ENCODE results near the gene SEC24B.
A peak's percentile ranks its signal among the peaks of the same experiment; 100 is the strongest.
"Not testable (repeated sequence)": the region's sequence is repeated elsewhere in the genome, so short reads cannot be mapped to it uniquely, and the experiment has no call there.

SEC24B gene

DNA sequence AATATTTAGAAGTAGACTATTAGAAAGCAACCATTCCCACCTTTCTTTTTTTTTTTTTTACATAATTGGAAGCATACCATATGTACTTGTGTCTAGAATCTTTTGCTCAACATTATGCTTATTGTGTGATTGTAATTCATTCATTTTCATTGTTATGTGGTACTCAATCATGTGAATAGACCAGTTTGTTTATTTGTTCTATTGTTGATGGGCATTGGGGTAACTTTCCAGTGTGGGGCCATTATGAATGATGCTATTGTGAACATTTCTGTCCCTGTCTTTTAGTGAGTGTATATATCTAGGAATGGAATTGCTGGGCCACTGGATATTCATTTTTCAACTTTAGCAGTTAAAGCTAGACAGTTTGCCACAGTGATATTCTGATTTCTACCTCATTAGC lies 63.9 kb downstream of the SEC24B start:
- DNase-seq (ENCODE audit: low spot score) (no peak), FAIRE-seq (no peak)

DNA sequence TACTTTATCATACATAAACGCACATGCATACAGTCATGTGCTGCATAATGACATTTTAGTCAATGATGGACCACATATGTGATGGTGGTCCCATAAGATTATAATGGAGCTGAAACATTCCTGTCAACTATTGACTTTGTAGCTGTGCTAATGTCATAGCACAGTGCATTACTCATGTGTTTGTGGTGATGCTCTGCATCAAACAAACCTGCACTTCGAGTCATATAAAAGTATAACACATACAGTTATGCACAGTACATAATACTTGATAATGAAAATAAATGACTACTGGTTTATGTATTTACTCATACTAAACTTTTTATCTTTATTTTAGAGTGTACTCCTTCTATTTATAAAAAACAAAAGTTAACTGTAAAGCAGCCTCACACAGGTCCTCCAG lies 65.9 kb downstream of the SEC24B start:
- DNase-seq (ENCODE audit: low spot score): no peak
- no peak for FAIRE-seq

DNA sequence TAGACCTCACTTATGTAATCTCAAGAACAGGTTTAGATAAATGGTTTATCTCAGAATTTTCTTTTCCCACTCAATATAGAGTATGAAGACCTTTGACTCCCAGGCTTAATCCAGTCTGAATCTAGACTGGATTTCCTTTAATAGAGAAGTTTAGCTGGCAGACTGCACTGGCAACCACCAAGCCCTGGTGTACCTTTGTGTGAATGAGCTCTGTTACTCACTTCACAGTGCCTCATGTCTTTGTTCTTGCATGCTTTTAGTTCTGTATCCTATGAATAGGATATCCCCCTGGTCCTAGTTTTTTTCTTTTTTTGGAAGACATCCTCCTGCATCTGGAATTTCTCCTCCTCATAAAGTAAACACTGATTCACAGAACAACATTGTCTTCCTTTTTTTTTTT lies 73.3 kb downstream of the SEC24B start:
- FAIRE-seq (no peak), DNase-seq (ENCODE audit: low spot score) (no peak)

DNA sequence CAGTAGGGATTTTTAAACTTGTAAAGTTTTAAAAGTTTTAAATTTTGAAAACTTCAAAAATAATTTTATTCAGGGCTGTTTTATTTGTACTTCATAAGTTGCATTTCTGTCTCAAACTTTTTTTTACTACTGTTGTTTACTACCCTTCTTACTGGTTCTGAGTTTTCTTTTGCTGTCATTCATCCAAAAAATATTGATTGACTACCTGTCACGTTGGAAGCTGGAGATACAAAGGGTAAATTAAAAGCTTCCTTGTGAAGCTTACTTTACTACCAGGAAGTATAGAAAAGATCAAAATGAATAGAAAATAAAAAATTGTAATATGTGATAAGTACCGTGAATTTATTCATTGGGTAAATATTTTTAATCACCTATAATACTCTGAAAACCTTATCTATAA lies 77.1 kb downstream of the SEC24B start:
- DNase-seq (ENCODE audit: low spot score) (no peak), FAIRE-seq (no peak)

DNA sequence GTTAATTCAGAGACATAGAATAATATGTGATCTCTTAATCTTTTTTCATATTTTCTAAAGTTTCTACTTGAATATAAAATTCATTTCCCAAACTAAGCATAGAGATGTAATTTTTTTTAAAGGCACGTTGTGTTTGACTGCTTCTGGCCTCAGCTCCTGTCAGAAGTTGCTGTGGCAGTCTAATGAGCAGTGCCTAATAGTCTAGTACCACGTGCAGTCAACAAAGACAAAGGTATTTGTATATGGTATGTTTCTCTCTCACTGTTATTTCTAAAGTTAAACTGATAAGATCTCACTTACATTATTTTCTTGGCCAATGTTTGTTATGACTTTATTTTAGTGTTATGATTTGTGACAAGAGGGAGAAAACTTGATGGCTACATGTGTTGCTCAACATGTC lies 77.8 kb downstream of the SEC24B start:
- no peak for FAIRE-seq
- DNase-seq (ENCODE audit: low spot score): no peak

DNA sequence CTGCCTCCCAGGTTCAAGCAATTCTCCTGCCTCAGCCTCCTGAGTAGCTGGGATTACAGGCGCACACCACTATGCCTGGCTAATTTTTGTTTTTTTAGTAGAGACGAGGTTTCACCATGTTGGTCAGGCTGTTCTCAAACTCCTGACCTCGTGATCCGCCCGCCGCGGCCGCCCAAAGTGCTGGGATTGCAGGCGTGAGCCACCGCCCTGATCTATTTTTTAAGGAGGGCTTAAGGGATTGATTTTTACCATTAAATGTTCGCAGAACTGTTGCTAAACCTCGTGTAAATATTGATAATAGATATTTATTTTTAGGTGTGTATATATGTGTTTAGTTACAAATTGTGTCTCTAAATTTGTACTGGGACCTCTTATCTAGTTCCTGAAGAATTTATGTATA lies 79.8 kb downstream of the SEC24B start:
- not testable (repeated sequence) for DNase-seq (ENCODE audit: low spot score); FAIRE-seq

DNA sequence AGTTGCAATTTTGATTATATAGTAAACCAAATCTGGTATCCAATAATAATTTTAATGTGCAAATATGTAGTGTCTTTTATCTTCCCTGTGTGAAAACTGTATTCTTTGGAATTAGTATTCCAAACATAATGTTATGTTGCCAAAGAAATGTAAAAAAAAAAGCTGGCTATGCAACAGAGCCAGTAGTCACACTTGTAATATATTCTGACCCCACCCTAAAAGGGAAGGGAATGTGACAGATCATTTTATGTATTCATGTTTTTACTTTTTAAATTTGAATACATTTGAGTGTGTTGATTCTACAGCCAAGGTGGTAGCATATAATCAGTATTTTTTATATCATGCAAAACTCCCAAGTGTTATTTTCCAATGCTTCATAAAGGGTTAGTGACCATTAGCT lies 98.6 kb downstream of the SEC24B start:
- FAIRE-seq: no peak

DNA sequence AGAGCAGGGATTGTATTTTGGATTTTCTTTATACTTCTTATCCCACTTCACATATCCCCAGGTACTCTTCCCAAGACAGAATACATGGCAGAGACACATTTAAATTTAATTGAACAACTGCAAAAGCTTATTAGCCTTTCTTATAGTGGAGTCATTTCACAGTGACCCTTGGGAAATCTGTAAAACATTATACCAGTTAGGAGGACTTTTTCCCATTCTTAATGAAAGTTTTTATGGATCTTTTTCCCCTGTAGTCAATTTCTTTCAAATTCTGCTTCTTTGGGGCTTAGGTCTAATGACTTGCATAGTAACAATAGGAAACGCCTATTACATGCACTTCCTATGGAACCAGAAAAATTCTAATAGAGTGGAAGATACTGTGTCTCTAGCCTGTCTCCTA lies 111.8 kb downstream of the SEC24B start:
- DNase-seq (ENCODE audit: low spot score) (no peak), FAIRE-seq (no peak)

More for the DNA sequence above, 98.6 kb downstream of the SEC24B start:
- no peak for DNase-seq (ENCODE audit: low spot score)

DNA sequence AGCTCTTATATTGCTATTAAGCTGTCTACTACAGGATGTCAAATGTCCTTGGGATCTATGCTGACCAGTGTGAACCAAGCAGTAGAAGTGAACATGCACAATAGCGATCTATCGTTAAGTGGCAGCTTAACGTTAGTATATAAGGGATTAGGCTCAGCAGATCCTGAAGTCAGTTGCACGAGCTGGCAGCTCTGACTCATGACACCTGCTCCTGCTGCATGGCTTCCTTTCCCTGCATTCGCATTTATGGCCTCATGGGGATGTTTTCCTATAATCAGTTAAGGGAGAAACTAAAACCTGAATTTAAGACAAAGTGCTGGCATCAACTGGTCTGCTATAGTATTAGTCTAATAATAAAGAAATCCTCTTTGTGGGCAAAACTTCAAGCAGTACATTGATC lies 113.8 kb downstream of the SEC24B start:
- DNase-seq (ENCODE audit: low spot score) (no peak), FAIRE-seq (no peak)

DNA sequence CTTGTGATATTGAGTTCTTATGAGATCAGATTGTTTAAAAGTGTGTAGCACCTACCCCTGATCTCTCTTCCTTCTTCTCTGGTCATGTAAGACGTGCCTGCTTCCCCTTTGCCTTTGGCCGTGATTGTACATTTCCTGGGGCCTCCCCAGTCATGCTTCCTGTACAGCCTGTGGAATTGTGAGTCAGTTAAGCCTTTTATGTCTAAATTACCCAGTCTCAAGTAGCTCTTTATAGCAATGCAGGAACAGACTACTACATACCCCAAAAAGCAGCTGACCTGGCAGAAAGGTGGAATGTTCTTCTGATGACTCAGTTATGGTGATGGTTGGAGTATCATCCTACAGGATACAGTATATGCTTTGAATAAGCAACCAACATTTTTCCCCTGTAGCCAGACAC lies 115.0 kb downstream of the SEC24B start:
- FAIRE-seq: no peak
- DNase-seq (ENCODE audit: low spot score): peak; percentile 43

DNA sequence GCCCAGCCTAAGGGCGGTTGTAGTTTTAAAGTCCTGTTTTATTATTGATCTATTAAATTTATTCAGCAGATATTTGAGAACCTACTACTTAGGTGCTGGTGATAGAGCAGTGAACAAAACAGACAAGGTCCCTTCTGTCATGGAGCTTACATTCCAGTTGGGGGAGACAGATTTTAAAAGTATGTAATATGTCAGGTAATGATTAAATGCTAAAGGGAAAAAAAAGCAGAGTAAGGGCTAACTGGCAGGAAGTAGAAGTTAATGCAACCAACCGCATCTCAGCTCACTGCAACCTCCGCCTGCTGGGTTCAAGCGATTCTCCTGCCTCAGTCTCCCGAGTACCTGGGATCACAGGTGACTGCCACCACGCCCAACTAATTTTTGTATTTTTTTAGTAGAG lies 118.6 kb downstream of the SEC24B start:
- FAIRE-seq (no peak), DNase-seq (ENCODE audit: low spot score) (no peak)

DNA sequence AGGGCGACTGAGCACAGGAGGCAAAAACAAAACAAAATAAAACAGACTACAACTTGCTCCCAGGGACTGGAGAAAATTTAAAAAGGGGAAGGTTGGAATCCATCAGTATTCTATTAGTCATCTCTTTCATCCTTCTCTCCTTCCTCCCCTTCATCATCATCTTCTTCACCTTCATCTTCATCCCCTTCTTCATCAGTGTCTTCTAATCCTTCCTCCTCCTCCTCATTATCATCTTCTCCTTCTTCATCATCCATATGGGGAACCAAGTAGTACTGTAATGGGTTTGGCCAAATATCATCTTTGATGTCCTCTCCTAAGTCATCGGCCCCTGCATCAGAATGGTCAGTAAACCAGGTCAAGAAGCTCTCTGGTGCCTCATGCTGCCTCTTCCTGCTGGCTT lies 119.5 kb downstream of the SEC24B start:
- DNase-seq (ENCODE audit: low spot score): no peak
- FAIRE-seq: no peak

DNA sequence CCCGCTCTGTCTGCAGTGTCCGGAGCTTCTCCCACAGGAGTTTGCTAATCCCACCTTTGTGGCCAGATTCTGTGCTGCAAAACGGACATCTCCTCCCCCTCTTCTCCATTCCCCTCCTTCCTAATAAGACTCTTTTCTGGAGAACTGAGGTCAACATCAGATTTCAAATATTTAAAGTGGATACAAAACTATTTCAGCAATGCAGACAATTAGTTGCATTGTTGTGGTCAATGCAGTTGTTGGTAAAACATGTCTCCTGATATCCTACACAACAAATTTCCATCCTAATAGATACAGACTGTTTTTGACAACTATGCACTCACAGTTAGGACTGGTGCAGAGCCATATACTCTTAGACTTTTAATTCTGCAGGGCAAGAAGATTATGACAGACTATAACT lies 121.4 kb downstream of the SEC24B start:
- DNase-seq (ENCODE audit: low spot score) (no peak), FAIRE-seq (no peak)

DNA sequence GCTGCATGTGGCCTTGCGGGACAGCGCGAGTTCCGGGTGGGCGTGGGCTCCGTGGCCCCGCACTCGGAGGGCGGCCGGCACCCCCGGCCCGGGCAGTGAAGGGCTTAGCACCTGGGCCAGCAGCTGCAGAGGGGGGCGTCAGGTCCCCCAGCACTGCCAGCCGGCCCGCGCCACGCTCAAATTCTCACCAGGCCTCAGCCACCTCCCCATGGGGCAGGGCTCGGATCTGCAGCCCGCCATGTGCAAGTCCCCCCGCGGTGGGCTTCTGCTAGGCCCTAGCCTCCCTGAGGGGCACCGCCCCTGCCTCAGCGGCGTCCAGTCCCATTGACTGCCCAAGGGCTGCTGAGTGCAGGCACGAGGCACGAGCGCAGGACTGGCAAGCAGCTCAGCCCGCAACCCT lies 123.8 kb downstream of the SEC24B start:
- no peak for FAIRE-seq
- no peak for DNase-seq (ENCODE audit: low spot score)

DNA sequence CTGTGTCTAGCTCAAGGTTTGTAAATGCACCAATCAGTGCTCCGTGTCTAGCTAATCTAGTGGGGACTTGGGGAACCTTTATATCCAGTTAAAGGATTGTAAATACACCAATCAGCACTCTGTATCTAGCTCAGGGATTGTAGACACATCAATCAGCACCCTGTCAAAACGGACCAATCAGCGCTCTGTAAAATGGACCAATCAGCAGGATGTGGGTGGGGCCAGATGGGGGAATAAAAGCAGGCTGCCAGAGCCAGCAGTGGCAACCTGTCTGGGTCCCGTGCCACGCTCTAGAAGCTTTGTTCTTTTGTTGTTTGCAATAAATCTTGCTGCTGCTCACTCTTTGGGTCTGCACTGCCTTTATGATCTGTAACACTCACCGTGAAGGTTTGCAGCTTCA lies 124.5 kb downstream of the SEC24B start:
- not testable (repeated sequence) for DNase-seq (ENCODE audit: low spot score); FAIRE-seq

DNA sequence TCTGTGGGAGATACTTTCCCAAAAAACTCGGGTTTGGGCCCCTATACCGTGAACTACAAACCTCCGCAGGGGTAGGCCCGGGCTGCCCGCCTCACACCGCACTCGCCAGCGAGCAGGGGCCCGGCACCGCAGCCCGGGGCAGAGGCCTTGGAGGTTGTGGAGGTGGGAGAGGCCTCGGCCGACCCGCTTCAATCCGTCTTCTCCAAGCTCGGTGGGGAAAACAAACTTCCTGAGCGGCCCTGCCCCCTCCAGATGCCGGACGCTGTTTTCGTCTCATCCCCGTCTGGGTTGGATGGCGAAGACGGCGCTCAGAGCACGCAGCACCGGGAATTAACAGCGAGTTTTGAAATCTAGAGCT lies 126.0 kb downstream of the SEC24B start:
- DNase-seq (ENCODE audit: low spot score): peak; percentile 8
- no peak for FAIRE-seq

DNA sequence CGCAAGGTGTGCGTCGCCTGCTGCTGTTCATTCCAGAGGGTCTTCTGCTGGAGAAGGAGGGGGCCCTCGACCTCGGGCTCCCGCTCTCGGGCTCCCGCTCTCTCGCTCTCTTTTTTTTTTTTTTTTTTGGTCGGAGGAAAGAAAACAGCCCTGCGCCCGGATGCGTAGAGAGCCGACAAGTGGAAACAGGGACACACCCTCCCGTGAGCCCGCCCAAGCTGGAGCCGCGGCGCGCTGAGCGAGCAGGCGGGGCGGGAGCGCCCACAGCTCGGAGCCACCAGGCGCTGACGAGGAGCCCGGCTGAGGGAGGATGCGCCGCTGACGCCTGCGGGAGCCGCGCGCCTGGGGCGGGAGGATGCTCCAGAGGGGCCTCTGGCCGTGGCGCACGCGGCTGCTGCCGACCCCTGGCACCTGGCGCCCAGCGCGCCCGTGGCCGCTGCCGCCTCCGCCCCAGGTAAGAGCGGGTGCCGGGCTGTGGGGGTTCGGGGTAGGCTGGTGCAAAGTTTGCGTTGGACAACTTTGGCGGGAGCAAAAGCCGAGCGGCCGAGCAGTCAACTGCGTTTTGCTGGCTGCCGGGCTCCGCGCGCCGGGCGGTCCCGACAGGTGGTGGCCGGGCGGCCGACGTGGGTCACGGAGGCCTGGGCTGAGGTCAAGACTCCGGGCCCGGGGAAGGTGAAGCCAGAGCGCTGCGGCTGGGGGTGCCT lies 126.5 kb downstream of the SEC24B start, which contains the start of gene MCUB:
Gene MCUB (plus strand): TSS at position 264 of the 704 bp plus-strand sequence. CDS start 92 bp downstream, at position 356.
- FAIRE-seq: peak; percentile 27

DNA sequence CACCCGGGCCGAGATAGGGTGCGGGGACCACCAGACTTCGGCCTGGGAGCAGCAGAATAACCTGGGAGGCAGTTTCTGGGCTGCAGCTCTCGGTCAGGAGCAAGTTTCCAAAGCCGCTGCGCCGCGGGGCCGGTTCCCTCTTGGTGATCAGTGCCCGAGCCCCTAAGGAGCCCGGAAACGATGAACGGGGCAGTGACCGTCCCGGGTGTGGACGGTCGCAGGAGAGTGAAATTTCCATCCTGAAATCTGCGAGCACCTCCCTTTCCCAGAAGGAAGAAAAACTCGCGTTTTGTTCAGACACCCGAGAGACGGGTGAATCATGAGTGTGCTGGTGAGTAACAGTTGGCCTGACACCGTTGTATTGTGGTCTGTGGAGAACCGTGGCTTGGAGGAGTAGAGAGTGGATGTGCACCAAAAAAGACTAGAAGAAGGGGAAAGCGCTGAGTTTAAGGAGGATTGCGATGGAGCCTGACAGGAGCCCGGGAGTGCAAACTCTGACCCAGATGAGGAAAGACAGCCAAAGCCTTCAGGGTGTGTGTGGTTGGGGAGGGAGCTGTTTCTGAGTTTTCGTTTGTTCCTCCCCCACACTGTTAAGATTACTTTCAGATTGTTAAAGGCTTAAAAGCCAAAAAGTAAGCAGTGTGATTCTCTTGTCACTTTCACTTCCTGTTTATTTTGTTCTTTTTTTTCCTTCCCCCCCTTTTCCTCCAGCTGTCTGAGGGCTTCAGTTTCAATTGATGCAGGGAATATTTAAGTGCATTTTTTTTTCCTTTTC lies 127.3 kb downstream of the SEC24B start:
- FAIRE-seq (no peak), DNase-seq (ENCODE audit: low spot score) (peak; percentile 55)

More for the DNA sequence above, 126.5 kb downstream of the SEC24B start, which contains the start of gene MCUB:
- peak; percentile 91 for DNase-seq (ENCODE audit: low spot score)

DNA sequence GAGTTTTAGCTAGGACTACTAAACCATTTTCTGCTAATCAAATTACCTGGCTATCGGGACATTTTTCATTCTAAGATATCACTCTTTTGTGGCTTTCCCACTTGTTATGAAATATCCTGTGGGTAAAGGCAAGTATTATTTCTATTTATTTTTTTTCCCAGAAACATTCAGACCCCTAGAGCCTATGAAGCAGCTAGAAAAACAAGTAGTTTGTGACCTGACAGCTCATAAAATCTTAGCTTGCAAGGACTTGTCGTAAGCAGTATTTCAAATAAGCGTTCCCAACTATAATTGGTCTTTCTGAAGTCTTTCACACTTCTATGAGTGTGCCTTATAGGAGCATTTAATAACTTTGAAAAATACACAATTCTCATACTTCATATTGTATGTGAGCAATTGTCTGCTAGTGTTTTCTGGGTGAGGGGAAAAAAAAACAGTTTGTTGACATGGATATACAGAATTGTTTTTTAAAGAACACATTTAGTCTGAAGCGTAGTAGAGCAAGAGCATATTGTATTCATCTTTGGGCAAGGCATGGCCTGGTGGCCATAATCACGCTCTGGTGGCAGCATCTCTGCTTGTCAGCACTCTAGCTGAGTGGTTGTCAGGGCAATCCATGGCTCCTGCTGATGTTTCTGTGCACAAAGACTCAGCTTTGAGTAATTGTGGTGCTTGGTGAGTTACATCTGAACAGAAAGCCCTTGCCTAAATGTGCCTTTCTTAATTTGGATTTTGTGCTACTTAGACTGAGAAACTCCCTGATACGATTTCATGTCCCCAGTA lies 129.0 kb downstream of the SEC24B start:
- FAIRE-seq: no peak
- no peak for DNase-seq (ENCODE audit: low spot score)

DNA sequence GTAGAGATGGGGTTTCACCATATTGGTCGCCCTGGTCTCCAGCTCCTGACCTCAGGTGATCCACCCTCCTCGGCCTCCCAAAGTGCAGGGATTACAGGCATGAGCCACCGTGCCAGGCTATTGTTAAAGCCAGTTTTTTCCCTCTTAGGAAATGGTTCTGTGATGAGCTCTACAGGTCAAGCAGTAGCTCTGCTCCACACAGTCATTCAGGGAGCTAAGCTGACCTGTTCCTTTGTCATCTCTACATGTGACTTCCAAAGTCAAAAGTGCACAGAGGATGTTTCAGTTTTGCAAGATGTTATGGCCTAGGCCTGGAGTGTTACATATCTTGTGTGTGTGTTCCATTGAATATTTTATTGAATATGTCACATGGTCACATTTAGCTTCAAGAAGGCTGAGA lies 137.9 kb downstream of the SEC24B start:
- no peak for DNase-seq (ENCODE audit: low spot score)
- FAIRE-seq: no peak

DNA sequence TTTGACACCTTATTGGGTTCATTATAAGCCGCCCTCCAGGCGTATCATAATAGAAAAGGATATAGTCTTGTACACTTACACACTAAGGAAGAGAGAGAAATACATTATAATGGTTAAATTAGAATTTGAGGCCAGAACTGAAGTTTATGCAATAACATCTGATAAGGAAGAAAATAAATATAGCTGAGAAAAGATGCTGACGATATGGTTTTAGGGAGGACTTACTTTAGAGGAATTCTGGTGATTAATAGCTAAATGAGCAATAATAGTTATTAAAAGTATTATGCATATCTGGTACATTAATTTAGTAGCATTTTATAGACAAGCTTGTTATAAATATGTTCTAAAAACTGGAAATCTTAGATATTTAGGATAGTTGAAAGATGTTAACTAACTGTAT lies 138.5 kb downstream of the SEC24B start:
- FAIRE-seq: no peak
- no peak for DNase-seq (ENCODE audit: low spot score)

DNA sequence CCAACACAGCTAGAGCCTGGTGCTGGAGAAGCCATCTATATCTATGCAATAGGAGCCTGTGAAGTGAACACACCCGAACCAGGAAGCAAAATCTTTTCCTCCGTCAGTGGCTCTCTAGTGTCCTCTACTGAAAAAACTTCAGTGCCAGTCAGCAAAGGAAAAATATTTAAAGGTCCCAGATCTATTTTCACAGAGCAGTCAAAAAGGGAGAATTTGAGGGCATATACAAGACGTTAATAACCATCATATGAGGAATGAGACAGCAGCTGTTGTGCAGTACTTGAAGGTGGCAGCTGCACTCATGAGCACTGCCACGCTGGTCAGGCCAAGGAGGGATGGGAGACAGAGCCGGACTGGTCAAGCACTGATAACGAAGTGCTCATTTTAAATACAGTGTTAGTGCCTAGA lies 140.8 kb downstream of the SEC24B start:
- no peak for FAIRE-seq
- DNase-seq (ENCODE audit: low spot score): no peak

All from urothelium cell line (cell line).